LNCaP clone FGC (cell line): ENCODE measurements around the gene HOXC4.
A peak's percentile ranks its signal among the peaks of the same experiment; 100 is the strongest.

ENCODE experiments used
- DNase-seq: peaks from one replicate; pipeline ENCODE4 v3.0.0-alpha.2; 2011; ENCODE audit warnings: low read depth
- H3K4me3 ChIP-seq: 2 replicates; pipeline ENCODE4 v1.5.1; 2011; ENCODE audit warnings: mild to moderate bottlenecking, low read depth, low read length, control low read depth
- CTCF ChIP-seq: IDR thresholded peaks from 2 replicates; pipeline ENCODE4 v1.5.1; 2012; ENCODE audit warnings: mild to moderate bottlenecking; ENCODE audit not compliant: control insufficient read depth, insufficient read depth; ENCODE audit errors: extremely low read depth

The HOXC4 gene

DNA sequence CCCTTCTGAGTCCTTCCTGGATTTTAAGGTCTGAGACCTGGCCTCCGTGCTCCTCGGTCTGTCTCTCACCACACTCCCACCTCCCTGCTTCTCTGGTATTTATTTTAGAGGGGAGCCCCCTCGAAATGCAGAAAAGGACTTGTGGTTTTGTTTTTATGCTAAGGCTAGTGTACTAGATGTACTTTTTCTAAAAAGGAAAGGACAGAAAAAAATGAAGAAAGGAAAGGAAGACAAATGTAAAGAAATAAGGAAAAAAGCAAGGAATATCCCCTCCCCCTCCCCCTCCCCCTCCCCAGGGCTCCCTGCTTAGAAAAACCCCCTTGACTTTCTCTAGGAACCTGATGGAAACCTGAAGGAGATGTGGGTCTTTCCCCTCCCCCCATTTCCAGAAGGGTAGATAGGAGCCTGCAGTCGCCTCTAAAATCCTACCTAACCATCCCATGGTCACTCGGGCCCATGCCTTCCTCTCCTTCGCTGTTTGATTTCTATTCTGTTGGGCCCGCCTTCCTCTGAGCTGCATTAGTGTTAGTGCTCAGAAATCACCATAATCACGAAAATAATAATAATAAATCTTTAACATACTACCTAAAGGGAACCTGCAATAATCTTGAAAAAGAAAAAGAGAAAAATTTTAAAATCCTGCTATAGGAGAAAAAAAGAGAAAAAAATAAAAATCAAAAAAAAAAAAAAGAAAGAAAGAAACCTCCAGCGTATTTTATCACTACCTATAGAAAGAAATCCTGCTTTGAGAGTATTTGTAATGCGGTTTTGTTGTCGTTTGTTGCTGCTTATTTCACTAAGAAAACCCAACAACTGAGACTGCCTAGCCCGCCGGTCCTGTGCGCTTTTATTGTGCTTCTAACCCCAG is 41.7 kb upstream of the HOXC4 start:
- H3K4me3 ChIP-seq, result no peak overlapping the region
- no peak for DNase-seq
- no peak for TF ChIP-seq CTCF

GRCh38 chr12:54012631-54013409 is 40.8 kb upstream of the HOXC4 start:
- no peak for TF ChIP-seq CTCF
- DNase-seq, result no peak
- H3K4me3 ChIP-seq, result no peak overlapping the region

DNA sequence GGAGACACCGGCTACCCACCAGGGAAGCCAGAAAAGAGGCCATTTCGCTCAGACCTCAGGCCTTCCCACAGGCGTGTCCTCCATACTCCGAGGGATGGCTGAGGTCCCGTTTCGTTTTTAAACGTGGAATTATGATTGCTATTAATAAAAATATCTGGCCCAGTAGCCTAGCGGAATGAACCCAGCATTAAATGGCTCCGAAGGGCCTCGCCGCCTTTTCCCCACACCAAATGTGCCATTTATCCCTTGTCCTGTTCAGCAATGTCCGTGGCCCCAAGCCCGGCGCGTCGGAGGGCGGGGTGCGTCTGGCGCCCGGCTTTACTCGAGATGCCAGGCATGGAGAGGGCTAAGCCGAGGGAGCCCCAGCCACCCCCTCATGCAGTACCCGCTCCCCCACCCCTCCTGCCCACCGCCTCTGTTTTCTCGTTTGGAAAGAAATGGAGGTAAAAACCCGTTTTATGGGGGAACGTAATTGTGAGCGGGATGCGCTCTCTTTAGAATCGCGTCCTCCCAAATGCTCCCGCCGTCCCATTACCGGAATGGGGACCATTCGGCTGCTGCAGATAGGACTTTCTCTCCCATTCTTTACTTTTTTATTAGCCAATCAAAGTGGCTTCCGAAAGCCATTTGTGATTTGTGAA is 39.1 kb upstream of the HOXC4 start:
- DNase-seq, result no peak
- H3K4me3 ChIP-seq, result no peak overlapping the region
- TF ChIP-seq CTCF, result no peak

DNA sequence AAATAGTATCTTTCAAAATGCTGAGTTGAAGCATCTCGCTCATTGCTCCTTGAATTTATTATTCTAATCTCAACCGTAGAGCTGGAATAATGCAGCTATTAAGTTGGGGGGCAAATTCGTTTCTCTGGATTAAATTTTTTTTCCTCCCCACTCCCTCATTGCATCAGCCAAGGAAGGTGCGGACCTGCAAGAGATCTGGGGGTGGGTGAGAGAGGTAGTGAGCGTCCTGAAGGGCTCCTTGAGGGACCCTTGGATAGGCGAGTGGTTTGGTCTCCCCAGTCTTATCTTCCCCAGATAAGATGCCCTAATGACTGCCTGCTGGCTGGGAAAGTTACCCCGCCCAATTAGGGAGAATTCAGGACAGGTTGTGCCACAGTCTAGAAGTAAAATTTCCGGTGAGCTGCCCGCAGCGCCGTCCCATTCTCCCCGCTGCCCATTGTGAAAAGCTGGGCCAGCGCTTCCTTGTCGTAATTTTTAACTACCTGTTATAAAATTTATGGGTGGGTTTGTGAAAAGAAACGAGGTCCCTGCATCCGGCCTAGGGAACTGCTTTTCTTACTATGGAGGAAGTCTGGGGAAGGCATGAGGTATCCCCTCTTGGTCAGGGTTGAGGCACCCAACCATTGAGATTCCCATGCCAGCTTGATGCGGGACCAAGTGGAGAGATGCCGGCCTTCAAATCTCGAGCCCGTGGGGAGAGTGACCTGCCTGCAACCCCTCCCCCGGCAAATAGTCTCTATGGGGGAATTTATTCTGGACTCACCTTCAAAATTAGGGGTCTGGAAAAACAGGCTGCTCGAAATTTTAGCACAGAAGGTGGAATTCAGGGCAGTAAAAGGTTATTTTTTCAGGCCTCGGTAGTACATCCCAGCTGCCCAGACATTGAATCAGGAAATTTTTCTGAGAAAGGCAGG is 38.4 kb upstream of the HOXC4 start:
- H3K4me3 ChIP-seq, result no peak overlapping the region
- TF ChIP-seq CTCF, result no peak
- no peak for DNase-seq

- DNase-seq, result no peak
- no peak for TF ChIP-seq CTCF
- H3K4me3 ChIP-seq, result peak overlapping the region; percentile 95
These were observed 37.6 kb upstream of the HOXC4 start for GRCh38 chr12:54016051-54016450.

DNA sequence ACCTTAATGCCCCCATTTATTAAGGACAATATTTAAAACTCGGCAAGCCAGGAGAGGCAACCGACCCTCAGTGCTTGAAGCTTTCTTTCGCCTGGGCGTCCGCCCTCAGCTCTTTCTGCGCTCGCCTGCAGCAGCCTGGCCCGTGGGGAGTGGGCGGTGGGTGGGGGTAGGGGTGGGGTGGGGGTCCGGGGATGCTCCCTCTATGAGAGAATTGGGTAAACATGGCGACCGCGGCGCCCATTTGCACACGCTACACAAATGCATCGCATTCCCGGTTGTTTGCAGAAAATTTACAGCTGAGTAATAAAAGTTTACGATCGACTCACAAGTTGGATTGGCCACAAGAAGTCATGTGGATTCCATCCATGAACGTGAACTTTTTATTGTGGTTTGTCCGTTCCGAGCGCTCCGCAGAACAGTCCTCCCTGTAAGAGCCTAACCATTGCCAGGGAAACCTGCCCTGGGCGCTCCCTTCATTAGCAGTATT is 37.1 kb upstream of the HOXC4 start:
- peak; percentile 95 for DNase-seq
- no peak for TF ChIP-seq CTCF
- peak overlapping the region; percentile 95 for H3K4me3 ChIP-seq
